GM10248 (cell line): Measurements from ENCODE around the gene TMEM62.

Source experiments
- CTCF ChIA-PET: fragments of 300-600 bp; sonication (Branson Sonifier 250); formaldehyde crosslinking; extraction: SDS; loops from one replicate; lab custom pipeline; 2021; ENCODE audit warnings: antibody characterized with exemption; lab: Yijun Ruan, JAX
- POLR2A ChIA-PET: fragments of 350-650 bp; sonication (Branson Sonifier 250); formaldehyde crosslinking; extraction: SDS; loops from one replicate; lab custom pipeline; 2020; ENCODE audit warnings: antibody characterized with exemption; lab: Yijun Ruan, JAX
- DNase-seq: peaks from one replicate; pipeline ENCODE4 v3.0.0; 2012; ENCODE audit errors: extremely low spot score
- TF ChIP-seq, protein P1 (sequence below): IDR thresholded peaks from 2 replicates; pipeline ENCODE4 v1.5.1; 2012; ENCODE audit warnings: mild to moderate bottlenecking, low read depth; ENCODE audit errors: extremely low read depth, missing control alignments, control extremely low read depth

Gene TMEM62

GRCh38 chr15:43111354-43111753 is 22.0 kb upstream of the TMEM62 start:
- TF ChIP-seq, protein P1, sequence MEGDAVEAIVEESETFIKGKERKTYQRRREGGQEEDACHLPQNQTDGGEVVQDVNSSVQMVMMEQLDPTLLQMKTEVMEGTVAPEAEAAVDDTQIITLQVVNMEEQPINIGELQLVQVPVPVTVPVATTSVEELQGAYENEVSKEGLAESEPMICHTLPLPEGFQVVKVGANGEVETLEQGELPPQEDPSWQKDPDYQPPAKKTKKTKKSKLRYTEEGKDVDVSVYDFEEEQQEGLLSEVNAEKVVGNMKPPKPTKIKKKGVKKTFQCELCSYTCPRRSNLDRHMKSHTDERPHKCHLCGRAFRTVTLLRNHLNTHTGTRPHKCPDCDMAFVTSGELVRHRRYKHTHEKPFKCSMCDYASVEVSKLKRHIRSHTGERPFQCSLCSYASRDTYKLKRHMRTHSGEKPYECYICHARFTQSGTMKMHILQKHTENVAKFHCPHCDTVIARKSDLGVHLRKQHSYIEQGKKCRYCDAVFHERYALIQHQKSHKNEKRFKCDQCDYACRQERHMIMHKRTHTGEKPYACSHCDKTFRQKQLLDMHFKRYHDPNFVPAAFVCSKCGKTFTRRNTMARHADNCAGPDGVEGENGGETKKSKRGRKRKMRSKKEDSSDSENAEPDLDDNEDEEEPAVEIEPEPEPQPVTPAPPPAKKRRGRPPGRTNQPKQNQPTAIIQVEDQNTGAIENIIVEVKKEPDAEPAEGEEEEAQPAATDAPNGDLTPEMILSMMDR, result no peak
- DNase-seq, result no peak
- POLR2A ChIA-PET, result interaction anchor here (0.7 kb wide), 1 partner anchor 504 kb away, joined by 4 read pairs; no protein-coding TSS in a partner anchor
- CTCF ChIA-PET, result interaction anchor here (0.9 kb wide), 1 partner anchor 10 kb away, joined by 4 read pairs; no protein-coding TSS in a partner anchor

DNA sequence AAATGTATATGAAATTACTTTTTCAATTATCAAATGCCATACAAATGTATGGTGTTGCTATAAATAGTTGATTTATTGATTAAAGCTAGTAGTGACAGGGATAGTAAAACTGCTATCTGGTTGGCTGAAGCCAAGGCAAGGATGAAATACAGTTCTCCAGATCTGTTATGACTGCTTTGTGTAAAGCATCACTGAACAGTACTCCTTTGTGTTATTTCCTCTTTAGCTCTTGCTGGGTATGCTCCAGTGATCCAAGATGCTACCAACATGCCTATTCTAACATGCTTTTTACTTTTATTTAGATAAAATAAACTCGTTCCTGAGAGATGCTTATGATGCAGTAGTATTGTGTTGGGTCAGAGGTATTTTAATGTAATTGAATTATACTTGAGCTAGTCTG is 15.1 kb upstream of the TMEM62 start:
- DNase-seq, result no peak
- TF ChIP-seq, protein P1, result no peak
- CTCF ChIA-PET, result interaction anchor here (0.7 kb wide), 1 partner anchor 12 kb away, joined by 3 read pairs; the partner anchor contains the start of gene UBR1
- POLR2A ChIA-PET, result no interaction called here

DNA sequence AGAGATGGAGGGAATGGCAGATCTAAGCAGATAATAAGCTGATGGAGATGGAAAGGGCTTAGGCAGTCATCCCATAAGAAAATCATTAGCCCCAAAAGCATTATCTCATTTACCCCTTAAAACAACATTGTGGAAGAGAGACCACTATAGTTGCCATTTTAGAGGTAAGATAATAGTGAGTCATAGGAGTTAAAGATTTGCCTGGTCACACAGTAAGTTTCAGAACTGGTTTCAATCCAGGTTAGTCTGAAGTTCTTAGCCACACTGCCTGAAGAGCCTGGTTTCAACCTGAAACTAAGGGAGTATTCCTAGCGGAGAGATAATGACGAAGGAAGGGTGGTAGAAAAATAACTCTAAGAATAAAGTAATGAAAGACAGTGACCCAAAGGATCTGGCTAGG is 14.6 kb upstream of the TMEM62 start:
- DNase-seq, result peak; percentile 46
- POLR2A ChIA-PET, result no interaction called here
- CTCF ChIA-PET, result interaction anchor here (0.7 kb wide), 1 partner anchor 13 kb away, joined by 3 read pairs; the partner anchor contains the start of gene UBR1

GRCh38 chr15:43121863-43122262 is 11.5 kb upstream of the TMEM62 start:
- CTCF ChIA-PET, result interaction anchor here (0.9 to 1.3 kb wide), 3 partner anchors 9 to 163 kb away, joined by 3 to 4 read pairs (median 4); no protein-coding TSS in a partner anchor
- TF ChIP-seq, protein P1, result no peak
- POLR2A ChIA-PET, result interaction anchor here (1.8 kb wide), 1 partner anchor 16 kb away, joined by 5 read pairs; the partner anchor contains the start of gene UBR1
- DNase-seq, result no peak

More for the DNA sequence above, 14.6 kb upstream of the TMEM62 start:
- TF ChIP-seq, protein P1, result no peak

- POLR2A ChIA-PET, result no interaction called here
- CTCF ChIA-PET, result no interaction called here
- DNase-seq, result no peak
- TF ChIP-seq, protein P1, result no peak
These were observed 8.2 kb upstream of the TMEM62 start for GRCh38 chr15:43125100-43125661.

DNA sequence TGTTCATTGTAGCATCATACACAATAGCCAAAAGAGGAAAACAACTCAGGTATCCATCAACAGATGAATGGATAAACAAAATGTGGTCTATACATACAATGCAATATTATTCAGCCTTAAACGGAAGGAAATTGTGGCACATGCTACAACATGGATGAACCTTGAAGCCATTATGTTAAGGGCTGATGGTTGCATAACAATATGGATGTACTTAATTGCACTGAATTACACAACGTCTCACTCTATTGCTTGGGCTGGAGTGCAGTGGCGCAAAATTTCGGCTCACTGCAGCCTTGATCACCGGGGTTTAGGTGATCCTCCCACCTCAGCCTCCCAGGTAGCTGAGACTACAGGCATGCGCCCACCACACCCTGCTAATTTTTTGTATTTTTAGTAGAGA is 7.0 kb upstream of the TMEM62 start:
- TF ChIP-seq, protein P1, result no peak
- DNase-seq, result no peak
- ChIA-PET CTCF (no interaction called here), POLR2A (no interaction called here)
